ENCODE data around the gene CIDEC.

The CIDEC gene

DNA sequence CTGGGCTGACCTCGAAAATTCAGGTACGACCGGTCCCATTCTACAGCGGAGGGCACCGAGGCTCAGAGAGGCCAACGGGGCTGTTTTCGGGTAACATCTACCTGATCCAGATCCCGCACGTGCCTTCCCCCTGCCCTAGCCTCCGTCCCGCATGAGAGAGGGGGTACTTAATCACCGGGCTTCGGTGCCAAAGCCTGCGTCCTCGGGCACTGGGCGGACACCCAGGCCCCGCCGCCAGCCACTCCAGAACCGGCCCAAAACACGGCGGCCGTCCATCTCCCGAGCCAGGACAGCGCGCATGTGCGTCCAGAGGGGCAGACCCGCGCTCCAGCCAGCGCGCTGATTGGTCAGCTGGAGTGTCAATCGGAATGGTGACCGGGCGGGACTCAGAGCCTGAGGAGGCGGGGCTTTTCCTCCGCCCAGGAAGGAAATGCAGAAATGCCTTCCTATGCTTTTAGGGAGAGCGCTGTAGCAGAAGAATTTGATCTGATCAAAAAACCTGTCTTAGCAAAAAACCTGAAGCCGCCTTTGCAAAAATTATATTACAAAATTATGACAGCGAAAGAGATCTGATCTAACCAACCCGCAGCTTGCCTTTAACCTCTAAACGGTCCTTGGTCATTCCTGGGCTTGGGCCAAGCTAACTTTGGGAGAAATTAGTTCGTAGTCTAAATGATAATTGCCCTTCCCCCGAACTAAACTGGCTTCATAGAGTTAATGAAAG is 36.2 kb downstream of the CIDEC start, which contains the start of gene RPUSD3:
RPUSD3 (minus strand) TSS at position 294 of the 724 bp plus-strand sequence; CDS start at position 276, 18 bp downstream.
- DNase-seq (ENCODE audit: low spot score) = peak; percentile 99

DNA sequence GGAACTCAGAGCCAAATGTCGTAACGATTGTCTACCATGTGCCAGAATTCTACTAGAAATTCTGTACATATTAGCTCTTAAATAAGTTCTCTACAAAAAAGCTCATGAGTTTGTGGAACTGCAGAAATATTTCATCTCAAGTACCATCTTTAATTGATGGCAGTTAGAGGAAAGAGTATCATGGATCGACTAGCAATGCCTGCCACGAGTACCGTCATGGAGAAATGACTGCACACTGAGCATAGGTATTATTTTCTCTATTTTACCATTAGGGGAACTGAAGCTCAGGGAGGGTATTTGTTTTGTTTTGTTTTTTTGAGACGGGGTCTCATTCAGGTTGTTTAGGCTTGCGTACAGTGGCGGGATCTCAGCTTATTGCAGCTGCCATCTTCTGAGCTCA is 39.0 kb downstream of the CIDEC start:
- no peak for DNase-seq (ENCODE audit: low spot score)

DNA sequence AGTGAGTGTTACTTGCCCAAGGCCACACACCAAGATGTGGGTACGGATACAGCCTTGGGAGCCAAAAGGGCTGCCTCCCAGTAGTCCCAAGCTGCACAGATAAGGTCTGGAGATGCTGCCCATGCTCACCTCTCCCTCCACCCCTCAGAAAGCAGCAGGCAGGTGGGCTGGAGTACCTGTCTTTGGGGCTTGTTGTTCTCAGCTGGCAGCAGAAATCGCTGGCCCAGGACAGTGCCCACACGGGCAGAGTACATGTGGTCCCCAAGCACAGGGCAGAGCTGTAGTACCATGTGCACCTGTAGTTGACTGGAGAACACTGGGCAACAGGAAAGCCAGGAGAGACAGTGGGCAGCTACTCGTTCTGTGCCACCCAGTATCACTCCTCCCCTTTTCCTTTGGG is 41.2 kb downstream of the CIDEC start:
- no peak for DNase-seq (ENCODE audit: low spot score)

DNA sequence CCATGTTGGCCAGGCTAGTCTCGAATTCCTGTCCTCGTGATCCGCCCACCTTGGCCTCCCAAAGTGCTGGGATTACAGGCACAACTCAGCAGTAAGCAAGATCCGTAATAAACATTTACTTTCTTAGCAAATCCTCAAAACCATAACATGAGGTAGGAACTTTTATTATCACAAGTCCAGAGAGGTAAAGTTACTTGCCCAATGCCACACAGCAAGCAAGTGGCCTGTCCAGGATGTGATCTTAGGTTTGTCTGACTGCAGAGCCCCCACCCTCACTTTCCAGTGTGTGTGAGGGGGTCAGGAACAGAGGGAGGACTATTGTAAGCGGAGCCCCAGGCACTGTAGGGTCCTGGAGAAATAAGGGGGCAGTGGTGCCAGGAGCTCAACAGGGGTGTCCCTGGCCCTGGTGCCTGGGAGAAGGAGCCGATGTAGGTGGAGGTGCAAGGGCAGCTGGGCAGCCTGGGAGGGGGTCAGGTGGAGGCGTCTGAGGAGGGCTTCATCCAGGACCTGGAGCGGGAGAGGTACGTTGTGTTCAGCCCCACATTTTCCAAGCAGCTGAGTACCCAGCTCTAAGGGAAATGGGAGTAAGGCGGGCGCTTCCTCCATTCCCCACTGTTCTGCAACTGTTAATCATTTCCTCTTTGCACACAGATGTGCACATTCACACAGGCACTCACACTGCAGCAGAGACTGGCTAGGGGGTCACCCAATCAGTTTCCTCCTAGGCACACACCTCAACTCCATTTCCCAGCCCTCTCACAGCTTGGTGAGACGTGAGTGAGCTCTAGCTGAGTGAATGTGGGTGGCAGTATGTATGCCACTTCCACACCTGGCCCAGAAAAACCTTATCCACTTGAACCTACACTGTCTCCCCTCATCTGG is 42.1 kb downstream of the CIDEC start:
- no peak for DNase-seq (ENCODE audit: low spot score)

DNA sequence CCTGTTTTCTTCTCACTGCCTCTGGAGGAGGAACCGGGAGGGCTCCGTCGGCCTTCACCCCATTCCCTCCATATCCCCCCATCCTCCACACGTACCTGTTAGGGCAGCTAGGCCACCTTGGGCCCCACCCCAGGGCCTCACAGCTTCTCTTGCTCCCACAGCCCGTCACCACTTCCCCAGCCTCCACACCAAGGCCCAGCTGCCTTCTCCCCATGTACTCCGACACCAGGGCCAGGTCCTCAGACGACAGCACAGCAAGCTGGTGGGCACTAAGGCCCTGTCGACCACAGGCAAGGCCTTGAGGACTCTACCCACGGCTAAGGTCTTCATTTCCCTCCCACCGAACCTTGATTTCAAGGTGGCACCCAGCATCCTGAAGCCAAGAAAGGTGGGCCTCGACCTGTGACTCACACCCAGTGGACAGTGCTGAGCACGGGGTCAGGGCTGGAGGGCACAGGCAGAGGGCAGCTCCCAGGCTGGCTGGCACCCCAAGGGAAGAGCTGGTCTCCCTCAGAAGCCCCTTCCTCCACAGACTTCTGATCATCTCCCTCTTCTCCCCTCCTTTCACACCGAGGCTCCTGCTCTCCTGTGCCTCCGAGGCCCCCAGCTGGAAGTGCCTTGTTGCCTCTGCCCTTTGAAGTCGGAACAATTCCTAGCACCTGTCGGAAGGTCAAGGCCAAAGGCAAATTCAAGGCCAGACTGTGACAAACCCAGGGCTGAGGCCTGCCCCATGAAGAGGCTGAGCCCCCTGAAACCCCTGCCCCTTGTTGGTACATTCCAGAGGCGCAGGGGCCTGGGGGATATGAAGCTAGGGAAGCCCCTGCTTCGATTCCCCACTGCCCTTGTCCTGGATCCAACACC is 45.3 kb downstream of the CIDEC start:
- DNase-seq (ENCODE audit: low spot score) = no peak

DNA sequence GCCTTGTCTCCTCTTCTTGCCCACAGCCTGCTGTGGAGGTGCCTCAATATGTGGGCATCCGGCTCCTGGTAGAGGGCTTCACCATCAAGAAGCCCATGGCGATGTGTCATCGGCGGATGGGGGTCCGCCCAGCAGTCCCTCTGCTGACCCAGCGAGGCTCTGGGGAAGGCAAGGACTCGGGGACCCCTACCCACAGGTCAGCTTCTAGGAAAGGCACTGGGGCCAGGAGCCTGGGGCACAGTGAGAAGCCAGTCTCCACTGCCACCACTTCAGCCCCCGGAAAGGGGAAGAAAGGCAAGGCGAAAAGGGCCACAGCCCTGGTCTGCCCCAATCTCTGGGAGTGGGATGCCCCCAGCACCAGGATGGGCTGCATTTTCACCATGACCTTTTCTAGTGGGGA is 47.0 kb downstream of the CIDEC start:
- DNase-seq (ENCODE audit: low spot score) = no peak

DNA sequence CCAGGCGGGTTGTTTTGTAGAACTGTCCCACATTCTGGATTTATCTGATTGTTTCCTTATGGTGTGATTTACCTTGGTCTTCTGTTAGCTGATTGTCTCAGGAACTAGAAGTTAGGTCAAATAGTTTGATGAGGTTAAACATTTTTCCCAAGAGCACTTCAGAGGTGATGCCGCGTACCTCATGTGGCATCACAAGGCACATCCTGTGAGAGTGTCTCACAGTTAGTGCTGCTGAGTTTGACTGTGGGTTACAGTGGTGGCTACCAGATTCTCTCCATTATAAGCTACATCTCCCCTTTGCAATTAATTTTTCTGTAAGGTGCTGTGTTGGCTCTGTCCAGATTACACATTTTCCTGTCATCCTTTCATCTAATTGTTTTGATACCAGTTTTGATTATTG is 48.8 kb downstream of the CIDEC start:
- no peak for DNase-seq (ENCODE audit: low spot score)

DNA sequence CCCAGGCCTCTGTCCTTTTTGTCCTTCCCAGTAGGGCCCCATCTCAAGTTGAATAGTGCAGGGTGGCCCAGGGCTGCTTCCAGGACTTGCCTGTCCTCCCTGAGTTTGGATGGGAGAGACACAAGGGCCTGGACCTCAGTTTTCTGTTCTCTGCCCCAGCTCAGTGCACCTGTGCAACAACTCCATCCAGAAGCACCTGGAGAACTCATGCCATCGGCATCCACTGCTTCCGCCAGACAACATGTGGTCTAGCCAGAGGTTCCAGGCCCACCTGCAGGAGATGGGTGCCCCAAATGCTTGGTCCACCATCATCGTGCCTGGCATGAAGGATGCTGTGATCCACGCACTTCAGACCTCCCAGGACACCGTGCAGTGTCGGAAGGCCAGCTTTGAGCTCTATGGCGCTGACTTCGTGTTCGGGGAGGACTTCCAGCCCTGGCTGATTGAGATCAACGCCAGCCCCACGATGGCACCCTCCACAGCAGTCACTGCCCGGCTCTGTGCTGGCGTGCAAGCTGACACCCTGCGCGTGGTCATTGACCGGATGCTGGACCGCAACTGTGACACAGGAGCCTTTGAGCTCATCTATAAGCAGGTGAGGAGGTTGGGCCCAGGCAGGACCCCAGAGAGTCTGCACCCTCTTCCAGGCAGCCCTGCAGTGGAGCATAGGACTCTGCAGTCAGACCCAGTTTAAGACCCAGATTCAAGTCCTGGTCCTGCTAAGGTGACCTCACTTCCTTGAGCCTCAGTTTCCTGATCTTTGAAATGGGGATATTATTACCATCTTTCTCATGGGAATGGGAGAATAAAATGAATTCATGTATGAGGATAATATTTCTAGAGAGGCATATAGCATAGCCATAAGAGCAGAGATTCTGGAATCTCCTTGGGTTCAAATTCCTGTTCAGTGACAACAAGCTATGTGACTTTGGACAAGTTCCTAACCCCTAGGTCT is 51.0 kb downstream of the CIDEC start:
- no peak for DNase-seq (ENCODE audit: low spot score)

DNA sequence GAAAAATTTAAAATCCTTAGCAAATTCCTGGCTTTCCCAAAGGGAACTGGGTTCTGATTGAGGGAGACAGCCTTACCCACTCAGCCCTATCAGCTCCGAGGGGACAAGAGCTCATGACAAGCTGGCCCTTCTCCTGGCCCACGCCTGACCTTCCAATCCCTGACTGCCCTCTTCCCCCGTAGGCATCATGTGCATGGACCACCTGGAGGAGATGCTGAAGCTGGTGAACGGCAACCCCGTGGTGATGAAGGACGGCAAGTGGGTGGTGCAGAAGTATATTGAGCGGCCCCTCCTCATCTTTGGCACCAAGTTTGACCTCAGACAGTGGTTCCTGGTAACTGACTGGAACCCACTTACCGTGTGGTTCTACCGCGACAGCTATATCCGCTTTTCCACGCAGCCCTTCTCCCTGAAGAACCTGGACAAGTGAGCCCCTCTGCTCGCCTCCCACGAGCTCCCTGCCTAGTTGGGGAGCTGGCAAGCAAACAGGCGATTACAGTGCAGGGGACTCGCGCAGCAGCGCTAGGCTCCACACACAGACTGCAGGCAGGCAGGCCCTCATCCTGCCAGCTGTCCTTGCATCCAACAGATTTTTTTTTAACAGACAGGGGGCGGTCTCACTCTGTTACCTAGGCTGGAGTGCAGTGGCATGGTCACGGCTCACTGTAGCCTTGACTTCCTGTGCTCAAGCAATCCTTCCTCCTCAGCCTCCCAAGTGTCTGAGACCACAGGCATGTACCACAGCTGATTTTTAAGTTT is 53.1 kb downstream of the CIDEC start:
- peak; percentile 40 for DNase-seq (ENCODE audit: low spot score)

DNA sequence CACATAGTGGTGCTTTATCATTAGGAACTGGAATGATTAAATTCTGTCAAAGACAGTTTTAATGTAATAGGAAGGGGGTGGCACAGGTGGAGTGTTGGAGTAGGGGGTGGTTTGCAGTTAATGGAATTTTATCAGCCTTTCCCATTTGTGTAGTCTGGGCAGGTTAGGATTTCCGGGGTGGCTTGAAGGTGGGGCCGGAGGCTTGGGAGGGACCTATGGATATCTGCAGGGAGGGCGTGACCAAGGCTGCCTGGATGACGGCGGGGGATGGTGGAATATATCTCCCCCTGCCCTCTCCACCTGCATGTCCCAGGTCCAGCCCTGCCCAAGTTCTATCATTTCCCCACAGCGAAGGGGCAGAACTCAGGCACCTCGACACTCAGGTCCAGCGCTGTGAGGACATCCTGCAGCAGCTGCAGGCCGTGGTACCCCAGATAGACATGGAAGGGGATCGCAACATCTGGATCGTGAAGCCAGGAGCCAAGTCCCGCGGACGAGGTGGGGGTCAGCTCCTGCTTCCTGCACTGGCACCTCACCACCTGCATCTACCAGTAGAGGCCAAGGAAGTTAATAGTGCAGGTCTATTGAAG is 54.5 kb downstream of the CIDEC start:
- no peak for DNase-seq (ENCODE audit: low spot score)

DNA sequence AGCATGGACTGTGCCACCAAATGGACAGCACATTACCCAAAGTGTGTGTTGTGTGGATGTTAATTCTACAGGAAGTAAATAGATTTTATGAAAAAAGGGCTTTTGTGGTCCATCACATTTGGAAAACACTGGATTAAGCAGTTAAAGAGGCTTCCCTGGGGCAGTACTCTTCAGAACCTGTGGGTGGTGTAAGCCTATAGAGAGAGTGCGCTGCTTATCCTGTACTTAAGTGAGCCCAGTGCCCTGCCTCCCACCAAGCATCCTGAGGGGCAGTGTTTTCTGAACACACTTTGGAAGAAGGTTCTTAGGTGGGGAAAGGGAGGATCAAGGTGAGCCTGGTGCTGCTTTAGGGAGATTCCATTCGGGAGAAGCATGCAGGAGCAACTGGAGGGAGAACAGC is 59.1 kb downstream of the CIDEC start:
- DNase-seq (ENCODE audit: low spot score) = no peak

DNA sequence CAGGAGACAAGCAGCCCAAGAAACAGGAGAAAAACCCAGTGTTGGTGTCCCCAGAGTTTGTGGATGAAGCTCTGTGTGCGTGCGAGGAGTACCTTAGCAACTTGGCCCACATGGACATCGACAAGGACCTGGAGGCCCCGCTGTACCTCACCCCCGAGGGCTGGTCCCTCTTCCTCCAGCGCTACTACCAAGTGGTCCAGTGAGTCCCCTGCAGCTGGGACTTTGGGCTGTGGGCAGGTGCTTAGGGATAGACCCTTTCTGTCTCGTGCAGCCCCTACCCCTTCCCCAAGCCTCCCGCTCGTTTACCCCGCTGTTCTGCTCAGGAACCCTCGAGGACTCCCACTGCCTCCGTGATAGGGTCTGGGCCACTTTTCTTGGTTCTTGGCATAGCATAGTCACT is 59.5 kb downstream of the CIDEC start:
- no peak for DNase-seq (ENCODE audit: low spot score)

DNA sequence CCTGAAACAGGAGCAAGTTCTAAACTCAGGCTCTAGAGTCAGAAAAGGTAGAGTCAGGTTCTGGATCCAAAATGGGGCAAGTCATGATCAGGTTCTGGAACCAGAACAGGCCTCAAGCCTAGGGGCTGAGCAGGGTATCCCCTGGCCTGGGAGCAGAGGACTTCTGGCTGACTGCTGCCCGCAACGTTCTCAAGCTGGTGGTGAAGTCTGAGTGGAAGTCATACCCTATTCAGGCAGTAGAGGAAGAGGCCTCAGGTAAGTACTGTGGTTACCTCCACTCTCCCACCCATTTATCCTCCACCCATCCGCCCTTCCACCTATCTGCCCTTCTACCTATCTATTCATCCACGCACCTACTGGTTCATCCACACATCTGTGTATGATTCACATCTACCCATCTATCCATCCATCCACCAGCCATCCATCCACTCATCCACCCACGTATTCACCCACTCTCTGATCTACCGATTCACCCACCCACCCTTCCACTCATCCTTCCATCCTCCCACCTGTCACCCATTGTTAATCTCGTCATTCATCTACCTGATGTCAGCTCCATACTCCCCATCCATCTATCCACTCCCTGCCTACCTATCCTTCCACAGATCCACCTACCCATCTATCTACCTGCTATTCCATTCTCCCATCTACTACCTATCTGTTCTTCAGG is 61.3 kb downstream of the CIDEC start:
- DNase-seq (ENCODE audit: low spot score) = no peak

DNA sequence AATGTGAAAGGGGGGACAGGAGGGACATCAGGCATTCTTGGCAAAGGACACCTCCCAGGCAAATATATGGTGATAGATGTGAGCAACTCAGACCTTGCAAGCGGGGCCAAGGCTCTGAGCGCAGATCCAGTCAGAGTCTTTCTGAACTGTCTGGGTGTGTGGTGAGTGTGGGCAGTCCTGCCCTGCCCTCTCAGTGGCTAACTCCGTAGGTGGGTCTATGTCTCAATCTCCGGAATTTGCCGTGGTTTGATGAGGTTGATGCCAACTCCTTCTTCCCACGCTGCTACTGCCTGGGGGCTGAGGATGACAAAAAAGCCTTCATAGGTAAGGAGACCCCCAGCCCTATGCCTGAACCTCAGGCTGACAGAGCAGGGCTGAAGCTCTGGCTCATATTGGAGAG is 62.6 kb downstream of the CIDEC start:
- DNase-seq (ENCODE audit: low spot score) = no peak
